HTERT RPE-1 (cell line): ENCODE data around the gene SEMA4C.

Experiments used
- in situ Hi-C: fragments of 300-500 bp; cut with MboI; formaldehyde crosslinking; loops from 4 replicates; pipeline ENCODE4 v1.14.3; 2020; ENCODE audit warnings: low sequenced_read_pairs

Gene SEMA4C

GRCh38 chr2:96882906-96883305 lies 13.0 kb upstream of the SEMA4C start:
- in situ Hi-C loops, result no loop called here

GRCh38 chr2:96882230-96882629 lies 12.3 kb upstream of the SEMA4C start:
- in situ Hi-C loops, result no loop called here

- in situ Hi-C loops, result no loop called here
These were observed 11.7 kb upstream of the SEMA4C start for GRCh38 chr2:96881349-96882195.

GRCh38 chr2:96880891-96881273 lies 11.0 kb upstream of the SEMA4C start:
- in situ Hi-C loops, result no loop called here

GRCh38 chr2:96879545-96880040 lies 9.7 kb upstream of the SEMA4C start:
- in situ Hi-C loops, result no loop called here

GRCh38 chr2:96878796-96879544 lies 9.1 kb upstream of the SEMA4C start:
- in situ Hi-C loops, result no loop called here

- in situ Hi-C loops, result no loop called here
These were observed 8.3 kb upstream of the SEMA4C start for GRCh38 chr2:96878171-96878570.

- in situ Hi-C loops, result no loop called here
These were observed 7.8 kb upstream of the SEMA4C start for GRCh38 chr2:96877631-96878092.

GRCh38 chr2:96877042-96877451 lies 7.2 kb upstream of the SEMA4C start:
- in situ Hi-C loops, result no loop called here

GRCh38 chr2:96876269-96877041 lies 6.6 kb upstream of the SEMA4C start:
- in situ Hi-C loops, result no loop called here

- in situ Hi-C loops, result no loop called here
These were observed 5.8 kb upstream of the SEMA4C start for GRCh38 chr2:96875498-96876268.

- in situ Hi-C loops, result no loop called here
These were observed 4.4 kb upstream of the SEMA4C start for GRCh38 chr2:96874198-96874831.

- in situ Hi-C loops, result no loop called here
These were observed 3.8 kb upstream of the SEMA4C start for GRCh38 chr2:96873651-96874096.

- in situ Hi-C loops, result no loop called here
These were observed 2.9 kb upstream of the SEMA4C start for GRCh38 chr2:96872591-96873349.

- in situ Hi-C loops, result no loop called here
These were observed 861 bp upstream of the SEMA4C start for GRCh38 chr2:96870626-96871255.

GRCh38 chr2:96869281-96869821 lies 529 bp downstream of the SEMA4C start:
- in situ Hi-C loops, result no loop called here

- in situ Hi-C loops, result no loop called here
These were observed 1.2 kb downstream of the SEMA4C start for GRCh38 chr2:96868555-96869280.
